Fibroblast of peridontal ligament (primary cell): Measurements from ENCODE around the gene PPM1L.

Experiments
- DNase-seq: peaks from one replicate; pipeline ENCODE4 v3.0.0-alpha.2; 2010; ENCODE audit errors: extremely low read depth

Gene PPM1L

DNA sequence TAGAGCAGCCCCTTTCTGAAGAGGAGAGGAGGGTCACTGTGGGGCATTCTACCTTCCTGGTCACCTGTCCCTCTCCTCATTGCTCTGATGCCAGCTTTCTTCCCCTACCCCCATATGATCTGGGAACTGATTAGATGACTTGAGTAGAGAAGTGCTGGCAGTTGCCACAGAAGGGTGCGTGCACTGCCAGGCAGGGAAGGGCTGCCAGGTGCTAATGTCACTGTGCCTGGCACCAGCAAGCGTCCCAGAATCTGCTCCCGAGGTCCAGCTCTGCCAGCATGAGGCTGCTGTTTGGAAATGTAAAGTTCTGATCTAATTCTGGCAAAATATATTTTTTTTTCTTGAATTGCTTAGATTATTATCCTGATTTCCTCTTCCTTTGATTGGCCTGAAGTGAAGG is 52.8 kb downstream of the PPM1L start:
- DNase-seq = no peak

DNA sequence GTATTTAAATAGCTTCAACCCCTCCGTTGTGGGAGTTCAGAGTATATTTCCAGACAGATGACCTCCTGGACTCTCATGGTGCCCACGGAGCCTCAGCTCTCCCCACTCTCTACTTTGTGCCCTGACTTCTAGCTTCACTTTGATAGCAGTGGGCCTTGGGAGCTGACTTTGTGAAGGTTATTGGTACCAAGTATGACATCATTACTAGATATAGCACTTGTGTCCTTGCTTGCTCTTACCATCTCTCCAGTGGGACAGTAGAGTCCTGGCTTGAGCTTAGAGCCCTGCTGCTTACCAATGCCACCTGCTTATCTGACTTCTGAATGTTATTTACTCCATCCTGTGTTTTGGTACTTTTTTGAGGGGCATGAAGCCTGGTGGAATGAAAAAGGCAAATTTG is 53.4 kb downstream of the PPM1L start:
- DNase-seq = no peak

DNA sequence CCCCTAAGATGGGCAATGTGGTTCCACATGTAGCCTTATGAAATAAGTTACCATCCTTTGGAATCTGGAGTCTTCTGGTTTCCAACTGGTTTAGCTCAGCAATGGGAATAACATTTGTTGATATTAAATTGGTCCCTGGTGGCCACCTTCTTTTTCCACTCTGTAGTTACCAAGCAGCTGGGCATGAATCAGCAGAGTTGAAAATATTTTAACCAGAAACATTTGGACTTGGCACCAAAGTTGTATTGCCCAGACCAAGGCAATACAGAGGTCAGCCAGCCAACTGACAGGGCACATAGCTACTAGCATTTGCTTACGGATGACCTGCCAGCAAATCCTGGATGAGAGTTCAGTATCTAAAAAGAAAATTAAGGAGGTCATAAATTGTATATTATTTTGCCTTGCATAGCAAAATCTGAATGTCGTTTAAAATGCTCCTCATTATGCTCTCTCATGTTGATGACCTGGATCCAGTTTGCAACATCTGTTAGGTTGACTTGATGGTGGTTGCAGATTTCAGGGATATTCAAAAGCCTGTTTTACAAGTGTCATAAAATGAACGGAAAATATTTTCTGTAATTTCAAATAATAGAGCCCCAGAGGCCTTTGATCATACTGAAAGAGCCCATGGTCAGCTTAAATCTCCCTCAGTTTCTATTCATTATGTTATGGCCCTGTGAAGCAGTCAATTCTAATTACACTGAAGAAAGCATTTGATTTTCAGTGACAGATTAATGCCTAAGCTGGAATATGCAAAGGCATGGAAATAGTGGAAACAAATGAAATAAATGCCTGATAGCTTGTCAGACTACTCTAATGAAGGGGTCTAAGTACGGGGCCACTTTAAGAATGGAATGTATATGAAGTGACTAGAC is 54.6 kb downstream of the PPM1L start:
- DNase-seq = peak; percentile 87

DNA sequence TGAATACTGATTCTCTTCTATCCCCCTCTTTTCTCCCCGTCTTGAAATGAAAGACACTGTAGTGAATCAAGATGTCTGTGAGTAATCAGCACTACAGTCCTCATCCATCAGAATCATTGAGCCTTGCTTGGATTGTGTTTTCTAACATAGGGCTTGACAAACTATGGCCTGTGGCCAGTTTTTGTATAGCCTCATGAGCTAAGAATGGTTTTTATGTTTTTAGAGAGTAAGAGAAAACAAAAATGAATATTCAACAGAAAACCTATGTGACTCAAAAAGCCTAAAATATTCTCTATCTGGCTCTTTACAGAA is 55.2 kb downstream of the PPM1L start:
- DNase-seq = peak; percentile 25

DNA sequence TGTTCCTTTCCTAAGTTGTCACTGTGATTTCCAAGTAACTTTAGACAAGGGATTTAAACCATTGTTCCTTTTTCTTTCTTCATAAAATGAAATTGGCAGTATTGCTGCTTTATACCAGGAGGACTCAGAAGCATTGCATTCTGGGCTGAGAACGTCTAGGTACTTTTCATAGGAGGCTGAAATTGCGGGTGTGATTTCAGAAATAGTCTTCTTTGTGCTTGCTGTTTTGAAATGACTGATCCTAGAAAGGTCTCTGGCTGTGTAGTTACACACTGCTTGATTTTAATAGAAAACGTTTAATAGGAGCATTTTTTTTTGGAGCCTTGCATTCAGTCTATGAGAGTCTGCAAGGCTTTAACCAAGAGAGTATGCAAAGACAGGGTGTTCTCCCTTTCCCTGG is 56.3 kb downstream of the PPM1L start:
- no peak for DNase-seq

DNA sequence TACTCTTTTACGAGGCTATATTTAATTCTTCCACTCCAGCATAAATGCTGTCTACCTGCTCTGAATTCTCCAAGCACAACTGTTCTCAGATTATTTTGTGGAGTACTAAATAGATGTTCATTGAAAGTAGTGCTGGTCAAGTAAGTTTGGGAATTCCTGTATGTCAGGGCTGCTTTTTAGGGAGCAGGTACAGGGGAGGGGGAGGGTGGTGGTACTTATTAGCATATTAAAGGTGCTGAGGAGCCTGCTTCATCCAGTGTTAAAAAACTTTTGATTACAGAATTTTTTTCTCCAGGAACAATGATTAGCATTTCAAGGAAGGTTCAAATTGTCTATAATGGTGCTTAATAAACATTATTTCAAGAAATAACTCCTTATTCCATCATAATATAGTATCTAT is 59.2 kb downstream of the PPM1L start:
- no peak for DNase-seq

DNA sequence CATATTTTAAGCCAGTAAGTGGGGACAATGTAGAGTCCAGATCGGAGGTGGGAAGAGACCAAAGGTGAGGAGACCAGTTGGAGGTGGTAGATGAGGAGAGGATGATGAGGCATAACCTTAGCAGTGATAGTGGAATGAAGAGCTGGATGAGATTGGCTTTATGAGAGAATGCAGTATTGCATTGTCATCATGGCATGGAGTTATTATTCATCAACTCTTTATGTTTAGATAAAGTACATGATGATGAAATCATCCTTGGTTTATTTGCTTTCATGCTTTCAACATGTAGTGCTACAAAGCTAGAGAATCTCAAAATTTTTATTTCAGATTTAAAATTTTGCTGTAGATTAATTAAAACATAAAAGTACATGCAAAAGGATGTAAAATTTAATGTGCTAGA is 64.0 kb downstream of the PPM1L start:
- DNase-seq = no peak

DNA sequence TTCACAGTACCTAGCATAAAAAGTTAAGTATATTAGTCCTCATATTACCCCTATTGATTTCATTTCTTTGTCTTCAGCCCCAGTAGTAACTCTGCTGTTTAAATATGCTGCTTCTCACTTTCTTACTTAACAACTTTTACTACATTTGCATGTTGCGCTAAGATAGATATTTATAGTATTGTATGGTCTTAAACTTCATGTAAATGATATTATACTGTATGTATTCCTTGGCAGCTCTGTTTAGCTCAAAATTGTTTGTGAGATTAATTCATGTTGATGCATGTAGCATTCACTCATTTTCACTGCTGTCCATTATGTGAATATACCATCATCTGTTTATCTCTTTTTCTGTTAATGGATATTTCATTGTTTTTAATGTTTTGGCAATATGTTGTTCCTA is 64.4 kb downstream of the PPM1L start:
- DNase-seq = no peak

DNA sequence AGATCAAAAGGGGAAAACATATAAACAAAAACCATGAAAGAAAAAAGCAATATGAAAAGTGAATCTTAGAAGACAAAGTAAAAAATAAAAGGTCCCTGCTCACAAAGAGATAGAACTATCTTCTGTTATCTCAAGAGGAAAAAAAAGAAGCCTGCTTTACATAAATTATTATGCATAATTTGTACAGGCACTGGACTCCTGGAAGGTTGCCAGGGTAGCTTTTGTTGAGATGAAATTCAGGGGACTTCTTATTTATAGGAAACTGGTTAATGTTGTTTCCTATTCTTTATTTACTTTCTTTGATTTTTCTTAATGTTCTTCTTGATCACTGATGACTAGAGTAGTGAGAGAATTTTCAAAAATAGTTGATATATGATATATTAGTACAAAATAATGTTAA is 66.9 kb downstream of the PPM1L start:
- DNase-seq = no peak

DNA sequence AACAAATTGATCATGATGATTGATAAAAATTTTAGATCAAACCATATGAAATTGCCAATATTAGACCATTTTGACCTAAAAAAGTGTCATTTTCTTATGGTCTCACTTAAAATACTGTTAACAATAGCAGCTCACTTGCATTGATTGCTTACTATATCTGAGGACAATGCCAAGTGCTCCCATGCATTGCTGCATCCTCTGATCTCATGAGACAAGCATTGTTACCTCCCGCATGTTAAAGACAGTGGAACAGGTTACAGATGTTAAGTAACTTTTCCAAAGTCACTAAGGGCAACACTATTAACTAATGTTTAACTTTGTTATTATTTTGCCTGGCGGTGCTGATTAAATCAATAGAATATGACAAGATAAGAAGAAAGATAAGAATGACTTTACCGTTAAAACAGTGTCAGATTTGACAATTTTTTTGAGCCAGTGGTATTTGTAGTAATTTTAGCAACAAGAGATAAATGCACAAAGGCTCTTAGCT is 69.3 kb downstream of the PPM1L start:
- DNase-seq = no peak

DNA sequence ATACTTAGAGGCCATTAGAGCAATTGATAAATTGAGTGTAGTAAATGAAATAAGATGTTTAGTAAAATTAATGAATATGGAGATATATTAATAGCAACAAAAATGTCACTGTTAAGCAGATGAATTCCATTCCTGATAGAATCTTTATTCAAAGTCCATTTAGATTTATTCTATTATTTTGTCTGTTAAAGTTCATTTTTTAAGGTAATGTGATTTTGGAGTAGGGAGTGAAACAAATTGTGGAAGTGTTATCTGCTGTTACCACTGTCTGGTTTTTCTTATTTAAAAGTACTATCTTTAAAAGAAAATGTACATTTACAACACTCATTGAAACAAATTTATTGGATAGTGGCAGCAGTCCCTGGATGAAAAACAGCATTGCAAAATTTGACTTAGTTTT is 70.4 kb downstream of the PPM1L start:
- no peak for DNase-seq

DNA sequence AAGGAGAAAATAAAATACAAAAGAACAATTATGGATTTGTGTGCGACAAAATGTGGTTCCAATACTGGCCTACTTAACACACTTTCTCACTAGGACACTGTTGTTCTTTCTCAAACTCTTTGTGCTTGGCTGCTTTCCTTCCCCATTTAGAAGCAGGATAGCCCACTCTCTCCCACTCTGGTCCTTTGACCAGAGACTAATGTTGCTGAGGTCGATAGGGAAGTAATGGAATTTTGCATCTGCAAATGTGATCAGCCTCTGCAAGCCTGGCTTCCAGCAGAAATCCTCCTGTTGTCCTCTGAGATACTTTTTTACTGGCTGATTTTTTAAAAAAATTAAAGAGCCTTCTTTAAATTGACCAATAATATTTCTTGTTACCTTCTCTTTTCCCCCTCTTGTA is 71.0 kb downstream of the PPM1L start:
- no peak for DNase-seq

DNA sequence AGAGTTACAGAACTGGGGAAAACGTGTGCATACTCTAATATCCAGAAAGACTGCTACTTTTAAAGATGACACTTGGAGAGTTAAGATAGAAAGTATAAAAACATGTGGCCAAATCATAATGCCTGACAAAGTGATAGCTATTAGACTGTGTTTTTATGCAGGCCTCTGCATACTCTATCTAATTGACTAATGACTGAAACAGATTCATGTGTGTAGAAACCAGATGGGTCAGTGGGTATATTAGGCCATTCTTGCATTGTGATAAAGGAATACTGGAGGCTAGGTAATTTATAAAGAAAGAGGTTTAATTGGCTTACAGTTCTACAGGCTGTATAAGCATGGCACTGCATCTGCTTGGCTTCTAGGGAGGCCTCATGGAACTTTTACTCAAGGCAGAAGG is 71.5 kb downstream of the PPM1L start:
- no peak for DNase-seq

DNA sequence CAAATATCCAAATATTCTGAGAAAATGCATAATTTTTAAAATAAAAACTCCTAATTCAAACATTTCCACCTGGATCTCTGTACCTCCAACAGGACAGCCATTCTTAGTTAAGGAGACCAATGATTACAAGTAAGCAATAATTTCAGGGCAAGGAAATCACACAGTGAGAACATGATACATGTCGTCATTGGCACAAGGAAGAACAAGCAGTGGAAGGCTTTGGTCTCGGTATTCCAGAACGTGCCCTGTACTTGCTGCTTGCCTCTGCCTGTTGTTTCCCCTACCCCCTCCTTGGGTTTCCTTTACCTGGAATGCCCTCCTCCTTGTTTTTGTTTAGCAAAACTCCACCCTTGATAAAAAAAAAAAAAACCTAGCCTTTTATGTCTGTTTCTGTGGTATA is 72.8 kb downstream of the PPM1L start:
- no peak for DNase-seq

DNA sequence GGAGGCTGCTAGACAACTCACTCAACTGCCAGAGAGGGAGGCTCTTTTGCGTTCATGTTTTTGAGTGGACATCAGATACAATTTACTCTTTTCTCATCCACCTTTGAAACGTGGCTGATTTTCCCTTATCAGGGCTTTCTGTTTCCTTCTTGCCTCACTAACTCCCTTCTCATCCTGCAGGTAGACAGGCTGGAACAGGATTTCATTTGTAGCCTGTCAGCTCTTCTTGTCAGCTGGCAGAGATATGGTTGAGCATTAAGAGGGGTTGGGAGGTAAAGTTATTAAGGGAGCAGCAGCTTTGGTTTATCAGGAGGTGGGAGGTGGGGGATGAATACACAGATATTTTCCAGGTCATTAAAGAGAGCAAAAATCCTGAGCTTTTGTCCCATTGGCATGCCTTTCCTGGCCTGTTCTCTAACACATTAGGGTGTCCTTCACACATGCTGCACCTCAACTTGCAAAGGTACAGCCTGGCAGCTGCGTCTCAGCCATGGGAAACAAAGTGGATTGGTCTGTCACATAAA is 73.5 kb downstream of the PPM1L start:
- no peak for DNase-seq

DNA sequence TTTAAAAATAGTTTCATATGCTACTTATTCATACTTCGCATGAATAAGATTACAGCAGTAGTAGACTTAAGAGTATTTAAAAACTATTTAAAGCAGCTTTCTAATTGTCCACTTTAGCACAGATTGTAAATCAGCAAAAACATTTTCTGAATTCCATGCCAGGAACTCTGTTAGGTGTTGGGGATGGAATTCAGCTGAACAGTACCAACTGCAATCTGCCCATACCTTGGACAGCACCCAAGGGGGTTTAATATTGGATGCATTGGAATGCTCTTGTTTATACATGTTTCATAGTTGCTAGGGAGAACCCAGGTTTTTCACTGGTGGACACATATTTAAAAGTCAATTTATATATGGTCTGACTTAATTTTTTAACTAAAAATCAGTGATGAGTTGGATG is 74.8 kb downstream of the PPM1L start:
- no peak for DNase-seq

DNA sequence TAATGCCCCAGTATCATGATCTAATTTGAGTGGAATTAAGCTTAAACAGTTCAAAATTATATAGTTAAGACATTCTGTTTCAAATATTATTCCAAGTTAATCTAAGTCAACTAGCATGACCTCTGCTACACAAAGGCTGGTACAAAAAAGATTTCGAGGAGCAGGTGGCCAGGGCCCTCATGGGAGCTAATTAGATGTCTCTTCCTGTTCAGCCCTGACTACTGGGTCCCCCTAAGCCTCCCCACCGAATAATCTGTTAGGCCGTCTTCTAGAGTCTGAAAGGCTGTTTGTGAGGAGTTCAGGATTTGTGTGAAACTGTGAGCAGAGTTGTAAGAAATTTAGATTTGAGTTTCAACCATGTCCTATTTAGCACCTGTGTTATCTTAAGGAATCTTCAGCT is 75.4 kb downstream of the PPM1L start:
- no peak for DNase-seq

DNA sequence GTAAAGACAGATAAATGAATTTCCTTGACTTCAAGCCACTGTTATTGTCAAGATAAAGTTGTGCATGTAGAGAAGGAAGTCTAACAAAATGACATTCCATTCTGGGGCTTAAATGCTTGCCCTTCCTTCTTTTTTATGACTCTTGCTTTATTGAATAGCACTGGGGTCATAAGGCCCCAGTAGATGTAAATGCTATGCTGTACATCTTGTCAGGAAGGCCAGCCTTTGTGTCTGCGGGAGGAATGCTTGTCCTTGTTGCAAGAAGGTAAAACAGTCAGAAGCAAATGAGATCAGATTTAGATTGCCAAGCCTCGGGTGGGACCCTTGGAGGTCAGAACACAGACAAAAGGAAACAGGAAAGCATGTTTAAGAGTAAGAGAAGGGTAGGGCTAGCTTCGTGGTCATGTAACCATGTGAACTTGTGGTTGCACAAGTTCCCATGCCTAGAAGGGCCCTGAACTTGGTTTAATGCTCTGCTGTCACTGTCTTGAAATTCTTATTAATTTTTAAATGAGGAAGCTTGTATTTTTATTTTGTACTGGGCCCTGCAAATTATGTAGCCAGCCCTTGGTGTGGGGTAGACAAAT is 81.5 kb downstream of the PPM1L start:
- DNase-seq = no peak

DNA sequence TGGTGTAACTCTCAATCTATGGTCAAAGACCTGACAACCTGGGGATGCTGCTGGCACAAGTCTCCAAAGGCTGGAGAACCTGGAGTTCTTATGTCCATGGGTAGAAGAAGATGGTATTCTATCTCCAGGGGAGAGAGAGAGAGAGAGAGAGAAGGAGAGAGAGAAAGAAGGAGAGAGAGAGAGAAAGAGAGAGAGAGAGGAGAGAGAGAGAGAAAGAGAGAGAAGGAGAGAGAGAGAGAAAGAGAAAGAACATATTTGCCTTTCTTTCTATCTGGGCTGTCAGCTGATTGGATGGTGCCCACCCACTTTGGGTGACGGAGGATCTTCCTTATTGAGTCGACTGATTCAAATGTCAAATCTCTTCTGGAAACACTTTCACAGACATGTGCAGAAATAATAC is 84.6 kb downstream of the PPM1L start:
- DNase-seq = no peak

DNA sequence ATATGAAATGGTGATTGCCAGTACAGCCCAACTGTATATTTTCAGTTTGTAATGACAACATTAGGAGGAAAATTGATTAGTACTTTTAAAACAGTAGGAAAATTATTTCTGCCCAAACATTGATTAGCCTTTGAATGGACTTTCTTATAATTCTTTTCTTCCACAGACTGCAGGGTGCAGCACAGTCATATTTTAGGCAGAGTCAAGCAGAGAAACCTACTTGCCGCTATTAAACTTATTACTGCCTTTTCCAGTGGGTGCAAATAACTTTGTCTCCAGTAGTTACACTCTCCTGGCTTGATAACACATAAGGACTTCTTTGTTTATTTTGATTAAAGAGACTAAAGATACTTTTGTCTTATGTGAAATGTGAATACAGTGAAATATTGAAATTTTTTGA is 85.4 kb downstream of the PPM1L start:
- DNase-seq = no peak

DNA sequence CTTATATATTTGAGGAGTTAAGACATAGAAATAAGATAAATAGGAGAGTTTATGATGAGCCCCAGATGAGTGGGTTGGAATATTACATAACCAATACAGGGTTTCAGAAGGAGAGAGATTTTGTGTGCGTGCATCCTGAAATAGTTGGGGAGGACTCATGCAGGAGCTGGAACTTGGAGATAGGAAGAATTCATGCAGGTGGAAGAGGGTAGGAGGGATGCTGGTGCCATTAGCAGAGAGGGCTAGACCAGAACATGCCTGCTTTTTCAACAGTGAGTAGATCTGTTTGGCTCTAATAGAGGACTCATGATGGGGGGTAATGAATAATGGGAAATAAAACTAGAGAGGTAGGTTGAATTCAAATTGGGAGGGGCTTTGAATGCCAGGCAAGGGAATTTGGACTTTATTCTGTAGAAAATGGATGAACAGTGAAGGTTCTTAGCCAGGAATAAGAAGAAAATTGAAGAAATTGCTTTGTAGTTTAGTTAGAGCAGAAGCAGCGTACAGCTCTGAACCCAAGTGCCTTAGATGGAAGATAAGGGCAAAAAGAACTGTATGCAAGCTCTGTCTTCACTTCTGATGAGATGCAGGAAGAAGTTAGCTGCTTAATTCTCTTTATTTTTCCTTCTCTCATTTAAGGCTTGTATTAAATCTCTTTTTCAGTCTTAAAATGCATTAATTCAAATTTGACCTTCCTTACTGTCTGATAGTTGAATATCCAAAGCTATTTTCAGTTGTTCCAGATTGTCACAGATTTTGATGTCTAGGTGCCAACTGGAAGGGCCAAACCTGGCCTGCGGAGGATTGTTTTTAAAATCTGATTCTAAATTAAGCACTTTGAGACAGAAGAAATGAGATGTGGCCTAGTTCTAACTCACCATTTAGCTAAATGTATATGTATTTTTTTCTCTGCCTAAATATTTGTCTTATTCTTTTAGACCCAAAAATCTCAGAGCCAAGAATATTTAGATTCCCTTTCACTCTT is 86.3 kb downstream of the PPM1L start:
- no peak for DNase-seq

DNA sequence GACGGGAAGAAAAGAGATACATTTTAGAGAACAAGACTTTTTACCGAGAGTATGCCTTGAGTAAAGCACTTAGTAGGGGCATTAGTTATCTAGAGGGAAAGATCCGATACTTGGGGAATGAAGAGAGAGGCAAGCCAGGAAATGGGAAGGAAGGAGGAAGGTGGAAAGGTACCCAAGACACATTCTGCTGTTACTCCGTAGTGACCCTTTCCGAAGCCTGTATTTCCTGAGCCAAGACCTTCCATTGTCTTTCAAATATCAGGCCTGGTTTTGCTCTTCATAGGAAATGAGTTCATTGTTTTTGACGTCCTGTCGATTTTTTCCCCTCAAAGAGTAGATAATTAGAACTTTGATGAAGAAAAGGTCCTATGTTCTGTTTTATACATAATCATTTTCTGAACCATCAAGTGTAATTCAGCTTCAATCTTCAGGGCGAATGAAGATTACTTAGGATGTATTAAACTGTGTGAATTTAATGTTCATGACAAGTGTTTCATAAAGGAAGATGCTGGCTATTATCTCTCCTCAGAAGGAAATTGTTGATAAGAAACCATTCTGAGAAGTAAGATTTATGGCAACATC is 95.7 kb downstream of the PPM1L start:
- no peak for DNase-seq
